NCI-H510A (cell line): ENCODE results near the gene MND1.

Experiments
- DNase-seq: peaks from one replicate; lab custom pipeline; 2025; lab: John Stamatoyannopoulos, UW

Gene MND1

GRCh38 chr4:153346563-153346962 lies 2.1 kb downstream of the MND1 start:
- no peak for DNase-seq

DNA sequence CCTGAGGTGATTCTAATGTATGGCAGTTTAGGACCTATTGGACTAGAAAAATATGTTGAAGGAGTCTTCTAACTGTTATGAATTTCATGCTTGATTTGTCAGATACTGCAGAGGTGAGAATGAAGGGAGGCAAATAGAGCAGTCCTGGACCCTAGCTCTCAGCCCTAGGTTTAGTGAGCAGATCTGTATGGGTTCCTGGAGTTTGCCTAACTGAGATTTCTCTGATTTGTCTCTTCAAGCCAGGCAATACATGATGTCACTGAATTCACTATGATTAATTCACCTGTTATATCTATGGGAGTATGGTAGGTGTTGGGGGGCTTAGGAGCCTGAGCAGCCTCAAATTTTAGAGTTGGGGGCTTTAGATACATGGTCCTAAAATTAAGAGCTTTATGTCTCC lies 2.6 kb downstream of the MND1 start:
- DNase-seq = no peak

DNA sequence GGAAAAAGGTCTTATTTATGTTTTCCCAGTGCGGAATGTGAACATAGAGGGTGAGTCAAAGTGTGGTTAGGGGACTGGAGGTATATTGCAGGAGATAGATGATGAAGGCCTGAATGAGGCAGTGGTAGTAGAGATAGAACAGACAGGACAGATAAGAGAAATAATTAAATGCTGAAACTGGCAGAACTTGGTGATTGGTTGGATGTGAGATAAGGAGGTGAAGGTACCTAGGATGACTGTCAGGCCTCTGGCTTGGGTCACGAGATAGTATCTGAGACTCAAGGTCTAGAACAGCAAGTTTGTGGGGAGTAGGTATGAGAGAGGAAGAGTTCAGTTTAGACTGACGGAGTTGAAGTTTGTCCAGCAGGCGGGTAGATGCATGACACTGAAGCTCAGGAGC lies 3.5 kb downstream of the MND1 start:
- no peak for DNase-seq

DNA sequence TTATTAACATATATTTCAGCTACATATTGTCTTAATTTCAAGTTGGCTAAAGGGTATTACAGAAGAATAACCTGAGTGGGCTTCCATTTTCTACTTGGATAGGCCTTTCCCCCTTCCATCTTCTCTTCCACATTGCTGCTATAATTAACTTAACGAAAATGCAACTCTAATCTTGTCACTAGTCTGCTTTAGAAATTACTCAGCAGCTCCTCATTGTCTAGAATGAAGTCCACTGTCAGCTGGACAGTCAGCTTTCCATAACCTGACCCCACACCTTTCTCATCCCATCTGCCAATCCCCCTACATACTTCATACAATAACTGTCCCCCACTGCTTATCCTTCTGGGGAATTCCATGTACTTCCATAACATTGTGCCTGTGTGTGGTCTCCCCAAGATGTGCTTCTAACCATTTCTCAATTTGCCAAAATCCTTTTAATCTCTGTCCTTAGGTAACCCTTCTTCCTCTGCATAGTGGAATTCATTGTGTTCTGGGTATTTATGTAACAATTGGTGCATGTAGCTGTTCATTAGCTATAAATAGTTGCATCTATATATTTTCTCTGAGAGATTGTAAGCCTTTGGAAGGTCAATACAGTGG lies 4.8 kb downstream of the MND1 start:
- no peak for DNase-seq

DNA sequence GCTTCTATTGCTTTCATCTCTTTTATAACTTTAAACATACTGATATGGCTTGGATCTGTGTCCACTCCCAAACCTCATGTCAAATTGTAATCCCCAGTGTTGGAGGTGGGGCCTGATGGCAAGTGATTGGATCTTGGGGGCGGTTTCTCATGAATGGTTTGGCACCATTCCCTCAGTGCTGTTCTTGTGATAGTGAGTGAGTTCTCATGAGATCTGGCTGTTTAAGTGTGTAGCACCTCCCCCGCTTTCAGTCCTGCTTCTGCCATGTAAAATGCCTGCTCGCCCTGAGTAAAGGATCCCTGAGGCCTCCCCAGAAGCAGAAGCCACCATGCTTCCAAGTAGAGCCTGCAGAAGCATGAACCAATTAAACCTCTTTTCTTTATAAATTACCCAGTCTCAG lies 17.7 kb downstream of the MND1 start:
- no peak for DNase-seq

DNA sequence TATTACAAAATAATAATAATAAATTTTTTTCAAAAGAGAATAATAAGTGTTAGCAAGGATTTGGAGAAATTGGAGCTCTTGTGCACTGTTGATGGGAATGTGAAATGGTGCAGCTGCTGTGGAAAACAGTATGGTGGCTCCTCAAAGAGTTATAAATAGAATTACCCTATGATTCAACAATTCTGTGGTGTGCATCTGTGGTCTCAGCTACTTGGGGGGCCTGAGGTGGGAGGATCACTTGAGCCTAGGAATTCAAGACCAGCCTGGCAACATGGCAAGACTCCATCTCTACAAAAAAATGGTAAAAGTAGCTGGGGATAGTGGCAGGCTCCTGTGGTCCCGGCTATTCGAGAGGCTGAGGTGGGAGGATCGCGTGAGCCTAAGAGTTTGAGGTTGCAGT lies 19.6 kb downstream of the MND1 start:
- DNase-seq = no peak

GRCh38 chr4:153365003-153365402 lies 20.5 kb downstream of the MND1 start:
- no peak for DNase-seq

DNA sequence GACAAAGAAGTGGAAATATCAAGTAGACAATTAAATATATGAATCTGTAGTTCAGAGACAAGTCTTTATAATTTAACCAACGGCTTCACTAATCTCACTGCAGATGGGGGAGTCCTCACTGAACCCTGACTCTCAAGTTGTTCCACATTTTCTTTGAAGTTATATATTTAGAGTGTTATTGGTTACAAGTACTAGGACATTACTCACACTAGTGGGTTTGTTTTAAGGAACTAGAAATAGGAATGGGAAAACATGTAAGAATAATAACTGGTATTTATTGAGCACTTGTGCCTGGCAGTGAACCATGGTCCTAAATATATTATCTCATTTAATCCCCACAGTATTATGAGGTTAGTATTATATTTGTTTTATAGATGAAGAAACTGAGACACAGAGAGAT lies 22.0 kb downstream of the MND1 start:
- DNase-seq = no peak

DNA sequence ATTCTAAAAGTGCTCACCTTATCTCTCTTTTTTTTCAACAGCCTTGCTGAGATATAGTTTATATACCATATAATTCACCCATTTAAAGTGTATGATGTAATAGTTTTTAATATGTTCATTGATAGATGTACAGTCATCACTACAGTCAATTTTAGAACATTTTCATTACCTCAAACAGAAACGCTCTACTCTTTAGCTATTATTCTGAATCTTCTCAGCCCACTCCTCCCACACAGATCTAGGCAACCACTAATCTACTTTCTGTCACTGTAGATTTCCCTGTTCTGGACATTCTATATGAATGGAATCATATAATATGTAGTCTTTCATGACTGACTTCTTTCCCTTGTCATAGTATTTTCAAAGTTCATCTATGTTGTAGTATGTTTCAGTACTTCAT lies 22.6 kb downstream of the MND1 start:
- no peak for DNase-seq

DNA sequence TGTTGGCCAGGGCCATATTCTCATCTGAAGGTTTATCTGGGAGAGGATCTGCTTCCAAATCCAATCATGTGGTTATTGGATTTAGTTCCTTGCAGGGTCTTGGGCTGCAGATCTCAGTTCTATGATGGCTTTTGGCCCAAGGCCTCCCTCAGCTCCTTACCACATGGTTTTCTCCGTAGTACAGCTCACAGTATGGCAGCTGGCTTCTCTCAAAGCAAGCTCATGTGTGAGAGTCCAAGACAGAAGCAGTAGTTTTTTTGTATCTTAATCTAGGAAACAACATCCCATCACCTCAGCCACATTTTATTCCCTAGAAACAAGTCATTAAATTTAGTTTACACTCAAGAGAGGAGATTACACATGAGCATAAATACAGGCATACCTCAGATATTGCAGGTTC lies 24.5 kb downstream of the MND1 start:
- DNase-seq = no peak

DNA sequence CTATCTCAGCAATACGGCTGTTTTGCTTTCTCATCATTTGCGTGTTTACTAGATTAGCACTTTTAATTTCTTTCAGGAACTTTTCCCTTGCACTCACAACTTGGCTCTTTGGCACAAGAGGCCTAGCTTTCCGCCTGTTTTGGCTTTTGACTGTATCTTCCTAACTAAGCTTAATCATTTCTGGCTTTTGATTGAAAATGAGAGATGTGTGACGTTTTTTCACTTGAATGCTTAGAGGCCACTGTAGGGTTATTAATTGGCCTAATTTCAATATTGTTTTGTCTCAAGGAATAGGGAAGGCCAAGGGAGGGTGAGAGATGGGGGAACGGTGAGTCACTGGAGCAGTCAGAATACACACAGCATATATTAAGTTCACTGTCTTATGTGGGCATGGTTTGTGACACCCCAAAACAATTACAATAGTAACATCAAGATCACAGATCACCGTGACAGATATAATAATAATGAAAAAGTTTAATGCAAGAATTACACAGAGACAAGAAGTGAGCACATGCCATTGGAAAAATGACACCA lies 27.3 kb downstream of the MND1 start:
- DNase-seq = no peak

DNA sequence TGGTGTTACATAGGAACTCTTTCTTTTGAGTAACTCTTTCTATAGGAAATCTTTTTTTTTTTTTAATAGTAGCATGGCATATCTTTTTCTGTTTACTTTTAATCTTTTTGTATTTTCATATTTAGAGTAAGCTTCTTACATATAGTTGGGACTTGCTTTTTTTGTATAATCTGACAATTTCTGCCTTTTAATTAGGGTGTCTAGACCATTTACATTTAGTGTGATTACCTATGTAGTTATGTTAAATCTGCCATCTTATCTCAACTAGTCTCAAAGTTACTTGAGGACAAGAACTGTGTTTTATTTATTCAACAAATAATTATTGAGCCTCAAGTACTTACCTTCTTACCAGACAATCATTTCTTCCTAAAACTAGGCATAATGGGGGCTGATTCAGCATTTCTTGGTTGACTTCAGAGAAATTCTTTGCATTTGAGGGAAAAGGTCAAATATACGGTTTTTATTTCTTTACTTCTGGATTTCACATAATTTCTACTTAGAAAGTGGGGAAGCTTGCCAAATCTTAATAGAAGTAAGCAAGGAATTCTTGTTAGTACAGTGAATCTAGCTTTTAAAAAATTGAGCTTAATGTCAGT lies 28.6 kb downstream of the MND1 start:
- no peak for DNase-seq

DNA sequence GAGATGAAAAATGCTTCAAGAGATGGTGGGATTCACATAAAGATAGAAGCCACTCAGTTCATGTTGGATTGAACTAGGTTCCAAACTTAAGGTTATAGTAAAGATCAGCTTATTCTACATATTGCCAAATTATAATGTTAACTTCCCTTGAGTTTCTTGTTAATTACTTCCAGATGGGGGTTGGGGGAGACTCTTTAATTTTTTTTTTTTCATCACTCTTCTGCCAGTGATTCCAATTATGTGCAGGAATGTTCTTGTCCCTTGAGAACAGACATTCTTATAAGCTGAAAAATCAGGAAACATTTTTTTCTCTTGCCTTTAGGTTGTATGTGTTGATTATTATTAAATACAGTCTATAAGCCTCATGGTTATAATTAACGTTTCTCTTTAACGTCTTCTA lies 30.0 kb downstream of the MND1 start:
- DNase-seq = no peak

GRCh38 chr4:153375303-153375702 lies 30.8 kb downstream of the MND1 start:
- DNase-seq = no peak

DNA sequence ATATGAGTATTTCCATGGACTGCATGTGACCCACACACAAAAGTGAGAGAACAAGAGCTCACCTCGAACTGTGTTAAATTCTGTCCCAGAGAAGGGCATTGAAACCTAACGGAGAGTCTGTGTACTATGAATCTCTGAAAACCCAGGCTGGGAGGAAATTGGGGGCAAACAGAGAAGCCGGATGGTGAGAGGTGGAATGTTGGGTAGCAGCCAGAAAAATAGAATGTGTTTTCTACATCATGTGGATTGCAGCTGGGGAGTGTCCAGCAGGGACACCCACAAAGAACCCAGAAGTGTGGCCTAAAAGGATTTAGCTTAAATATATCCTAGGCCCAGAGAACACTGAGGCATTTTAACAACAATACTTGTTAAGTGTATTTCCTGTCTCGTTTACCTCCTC lies 38.6 kb downstream of the MND1 start:
- DNase-seq = no peak

DNA sequence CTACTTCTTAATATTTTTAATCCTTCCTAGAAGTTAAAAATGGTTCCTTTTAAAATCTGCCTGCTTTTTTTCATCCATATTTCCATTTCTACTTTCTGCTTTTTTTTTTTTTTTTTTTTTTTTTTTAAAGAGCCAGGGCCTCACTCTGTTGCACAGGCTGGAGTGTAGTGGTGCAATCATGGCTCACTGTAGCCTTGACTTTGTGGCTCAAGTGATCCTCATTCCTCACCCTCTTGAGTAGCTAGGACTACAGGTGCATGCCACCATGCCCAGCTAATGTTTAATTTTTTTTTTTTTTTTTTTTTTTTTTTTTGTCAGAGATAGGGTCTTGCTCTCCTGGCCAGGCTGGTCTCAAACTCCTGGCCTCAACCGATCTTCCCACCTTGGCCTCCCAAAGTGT lies 39.7 kb downstream of the MND1 start:
- no peak for DNase-seq

- no peak for DNase-seq
These were observed 41.3 kb downstream of the MND1 start for GRCh38 chr4:153385784-153386183.

GRCh38 chr4:153387981-153388380 lies 43.5 kb downstream of the MND1 start:
- DNase-seq = no peak

GRCh38 chr4:153393397-153393796 lies 48.9 kb downstream of the MND1 start:
- no peak for DNase-seq

DNA sequence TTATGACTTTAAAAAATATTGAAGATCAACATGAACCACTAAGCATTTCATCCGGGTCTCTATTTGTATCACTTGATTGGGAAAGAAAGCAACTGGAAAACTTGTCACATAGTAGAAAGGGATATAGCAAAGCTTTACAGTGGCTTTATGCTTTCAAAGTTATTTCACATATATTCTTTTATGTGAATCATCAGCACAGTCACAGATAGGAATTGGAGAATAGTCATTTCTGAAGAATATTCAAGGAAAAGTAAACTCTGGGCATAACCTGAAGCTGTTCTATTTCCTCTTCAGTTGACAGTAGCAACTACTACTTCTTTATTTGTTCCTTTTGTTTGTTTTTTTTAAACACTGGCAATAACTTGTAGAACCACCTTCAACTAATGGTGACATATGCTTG lies 50.5 kb downstream of the MND1 start:
- no peak for DNase-seq

DNA sequence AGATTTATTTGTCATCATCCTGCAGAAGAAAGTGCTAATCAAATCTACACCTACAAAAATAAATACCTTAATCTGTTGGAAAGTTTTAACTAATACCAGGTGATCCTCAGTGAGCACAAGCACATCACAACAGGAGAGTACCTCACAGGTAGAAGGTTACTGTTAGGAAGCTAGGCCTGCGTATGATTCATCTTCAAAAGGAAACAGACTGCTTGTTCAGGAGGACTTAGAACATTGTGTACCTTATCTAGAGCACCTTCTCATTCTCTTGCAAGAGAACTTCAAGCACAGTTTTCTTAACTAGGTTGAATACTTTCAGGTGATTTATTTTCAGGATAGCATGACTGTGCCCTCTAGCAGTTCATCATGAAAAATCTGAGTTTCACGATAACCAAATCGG lies 54.2 kb downstream of the MND1 start:
- no peak for DNase-seq

DNA sequence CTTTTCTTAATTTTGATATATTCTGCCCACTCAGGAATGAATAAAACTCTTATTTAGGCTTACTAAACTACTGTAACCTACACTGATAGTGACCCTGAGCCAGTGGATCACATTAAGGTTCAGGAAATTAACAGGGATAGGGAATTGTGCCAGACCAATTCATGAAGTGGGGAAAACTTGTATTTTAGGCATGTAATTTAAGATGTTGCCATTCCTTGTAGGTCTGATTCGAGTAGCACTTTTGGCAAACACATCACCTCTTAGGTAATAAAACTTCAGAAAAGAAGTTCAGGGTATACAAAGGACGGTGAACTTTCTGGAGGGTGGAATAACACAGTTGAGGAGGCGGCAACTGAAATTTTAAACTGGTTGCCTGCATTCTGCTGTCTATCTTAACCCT lies 54.9 kb downstream of the MND1 start:
- no peak for DNase-seq

DNA sequence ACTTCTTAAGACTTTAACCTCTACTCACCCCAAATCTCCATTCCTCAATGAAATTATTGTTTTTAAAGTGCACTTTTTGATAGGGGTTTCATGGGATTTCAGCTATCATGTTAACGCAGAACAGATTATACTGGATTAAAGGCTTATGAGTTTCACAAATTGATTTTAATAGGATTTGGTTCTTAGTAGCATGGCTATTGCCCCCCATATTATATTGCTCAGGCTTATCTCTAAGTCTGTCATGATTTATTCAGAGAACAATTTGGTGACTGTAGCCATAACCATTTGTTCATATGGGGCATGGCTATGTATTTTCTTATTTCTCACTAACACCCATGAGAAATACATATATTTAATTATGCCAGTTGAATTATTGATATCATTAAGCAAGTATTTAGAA lies 57.0 kb downstream of the MND1 start:
- no peak for DNase-seq

- no peak for DNase-seq
These were observed 57.9 kb downstream of the MND1 start for GRCh38 chr4:153402366-153402765.
